NCI-H510A treated with DMSO at 0.1 percent for 48 hours (cell line): ENCODE data around the gene TPRN.

Experiments
- DNase-seq: peaks from one replicate; lab custom pipeline; 2025; lab: John Stamatoyannopoulos, UW

Gene TPRN

GRCh38 chr9:137188490-137189296 lies 11.8 kb downstream of the TPRN start, which contains the start of the genes ANAPC2 and SSNA1:
TSS of gene ANAPC2 (minus strand) at chr9:137188560. CDS start at chr9:137188532, 28 bp downstream.
TSS of gene SSNA1 (plus strand) at chr9:137188676. CDS start at chr9:137188727, 51 bp downstream.
- DNase-seq, result peak; percentile 87

- no peak for DNase-seq
These were observed 12.5 kb downstream of the TPRN start for GRCh38 chr9:137188086-137188489.

- DNase-seq, result no peak
These were observed 13.2 kb downstream of the TPRN start for GRCh38 chr9:137187386-137187785.

- DNase-seq, result no peak
These were observed 14.2 kb downstream of the TPRN start for GRCh38 chr9:137186385-137186784.

DNA sequence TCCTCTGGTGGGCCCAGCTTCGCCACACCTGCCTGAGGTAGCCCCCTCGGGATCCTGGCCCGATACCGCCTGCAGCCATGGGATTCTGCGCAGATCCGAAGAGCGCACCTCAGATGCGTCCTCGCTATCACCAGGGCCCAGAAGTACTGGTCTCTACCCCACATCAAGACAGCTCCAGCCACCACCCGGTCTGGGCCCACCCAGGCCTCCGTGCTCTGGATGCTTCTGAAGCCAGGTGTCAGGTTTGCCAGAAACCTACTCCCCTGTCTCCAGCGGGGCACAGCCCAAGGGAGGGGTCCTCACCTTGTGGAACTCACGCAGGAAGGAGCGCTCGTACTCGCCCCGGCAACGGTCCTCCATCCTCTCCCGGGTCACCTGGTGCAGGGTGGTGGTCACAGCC lies 14.6 kb downstream of the TPRN start:
- DNase-seq, result no peak

GRCh38 chr9:137184881-137185660 lies 15.5 kb downstream of the TPRN start:
- DNase-seq, result no peak

DNA sequence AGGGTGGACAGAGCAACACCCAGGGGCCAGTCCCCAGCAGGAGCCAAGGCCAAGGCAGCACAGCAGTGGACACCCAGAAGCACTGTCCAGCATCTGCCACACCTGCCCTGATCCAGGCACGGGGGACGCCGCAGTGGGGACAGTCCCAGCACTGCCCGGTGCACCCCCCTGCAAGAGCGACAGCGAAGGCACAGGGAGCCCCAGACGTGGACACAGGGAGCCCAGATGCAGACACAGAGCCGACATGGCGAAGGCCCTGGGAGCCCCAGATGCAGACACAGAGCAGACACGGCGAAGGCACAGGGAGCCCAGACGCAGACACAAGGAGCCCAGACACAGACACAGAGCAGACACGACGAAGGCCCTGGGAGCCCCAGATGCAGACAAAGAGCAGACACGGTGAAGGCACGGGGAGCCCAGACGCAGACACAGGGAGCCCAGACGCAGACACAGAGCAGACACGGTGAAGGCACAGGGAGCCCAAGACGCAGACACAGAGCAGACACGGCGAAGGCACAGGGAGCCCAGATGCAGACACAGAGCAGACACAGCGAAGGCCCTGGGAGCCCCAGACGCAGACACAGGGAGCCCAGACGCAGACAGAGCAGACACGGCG lies 16.5 kb downstream of the TPRN start:
- DNase-seq, result no peak

DNA sequence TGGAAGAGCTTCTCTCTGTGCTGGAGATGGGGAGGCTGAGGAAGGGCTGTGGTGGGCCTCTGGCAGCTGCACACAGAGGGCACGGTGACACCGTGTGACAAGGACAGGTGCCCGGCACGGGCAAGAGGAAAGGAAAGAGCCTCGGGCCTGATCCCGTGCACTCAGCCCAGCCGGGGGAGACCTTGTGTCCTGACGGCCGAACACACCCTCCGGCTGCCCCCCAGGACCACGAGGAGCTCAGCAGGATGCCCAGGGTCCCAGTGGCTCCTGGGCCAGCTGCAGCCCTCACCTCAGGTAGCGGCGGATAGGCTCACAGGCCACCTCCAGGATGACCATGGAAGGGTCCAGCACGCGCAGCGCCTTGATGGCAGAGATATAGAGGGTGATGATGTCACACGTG lies 17.7 kb downstream of the TPRN start:
- no peak for DNase-seq

DNA sequence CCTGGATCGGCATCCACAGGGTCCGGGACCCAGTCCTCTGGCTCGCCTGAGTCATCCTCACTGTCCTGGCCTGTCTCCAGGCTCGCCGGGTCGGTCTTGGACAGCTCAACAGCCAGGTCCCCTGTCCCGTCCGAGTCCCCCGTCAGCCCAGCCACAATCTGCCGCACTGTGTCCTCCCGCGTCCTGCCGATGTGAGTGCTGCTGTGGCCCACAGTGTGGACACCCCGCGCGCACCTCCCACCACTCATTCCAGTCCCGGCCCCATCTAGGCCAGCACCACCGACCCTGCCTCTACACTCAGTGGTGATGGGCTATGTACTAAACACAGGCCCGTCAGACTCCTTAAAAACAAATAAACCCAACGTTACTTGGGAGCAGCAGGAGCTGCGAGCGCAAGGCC lies 18.9 kb downstream of the TPRN start:
- DNase-seq, result no peak

DNA sequence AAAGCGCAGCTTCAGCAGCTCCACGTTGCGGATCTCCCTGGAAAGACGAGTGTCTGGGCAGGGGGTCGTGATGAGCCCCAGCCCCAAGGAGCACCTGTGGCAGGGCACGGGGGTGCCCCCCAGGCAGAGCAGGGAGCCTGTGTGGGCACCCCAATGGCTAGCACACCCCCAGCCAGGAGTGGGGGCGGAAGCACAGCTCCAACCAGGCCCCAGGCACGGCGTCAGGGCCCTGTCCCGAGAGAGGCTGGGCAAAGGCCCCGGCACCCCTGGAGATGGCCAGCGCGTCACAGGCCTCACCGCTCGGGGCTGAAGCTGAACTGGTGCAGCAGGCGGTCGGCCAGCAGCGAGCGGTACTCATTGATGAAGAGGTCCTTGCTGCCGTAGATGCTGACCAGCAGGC lies 20.1 kb downstream of the TPRN start:
- DNase-seq, result no peak

- no peak for DNase-seq
These were observed 20.8 kb downstream of the TPRN start for GRCh38 chr9:137179761-137180160.

- DNase-seq, result no peak
These were observed 21.5 kb downstream of the TPRN start for GRCh38 chr9:137178939-137179630.

GRCh38 chr9:137178201-137178938 lies 22.2 kb downstream of the TPRN start:
- DNase-seq, result no peak

DNA sequence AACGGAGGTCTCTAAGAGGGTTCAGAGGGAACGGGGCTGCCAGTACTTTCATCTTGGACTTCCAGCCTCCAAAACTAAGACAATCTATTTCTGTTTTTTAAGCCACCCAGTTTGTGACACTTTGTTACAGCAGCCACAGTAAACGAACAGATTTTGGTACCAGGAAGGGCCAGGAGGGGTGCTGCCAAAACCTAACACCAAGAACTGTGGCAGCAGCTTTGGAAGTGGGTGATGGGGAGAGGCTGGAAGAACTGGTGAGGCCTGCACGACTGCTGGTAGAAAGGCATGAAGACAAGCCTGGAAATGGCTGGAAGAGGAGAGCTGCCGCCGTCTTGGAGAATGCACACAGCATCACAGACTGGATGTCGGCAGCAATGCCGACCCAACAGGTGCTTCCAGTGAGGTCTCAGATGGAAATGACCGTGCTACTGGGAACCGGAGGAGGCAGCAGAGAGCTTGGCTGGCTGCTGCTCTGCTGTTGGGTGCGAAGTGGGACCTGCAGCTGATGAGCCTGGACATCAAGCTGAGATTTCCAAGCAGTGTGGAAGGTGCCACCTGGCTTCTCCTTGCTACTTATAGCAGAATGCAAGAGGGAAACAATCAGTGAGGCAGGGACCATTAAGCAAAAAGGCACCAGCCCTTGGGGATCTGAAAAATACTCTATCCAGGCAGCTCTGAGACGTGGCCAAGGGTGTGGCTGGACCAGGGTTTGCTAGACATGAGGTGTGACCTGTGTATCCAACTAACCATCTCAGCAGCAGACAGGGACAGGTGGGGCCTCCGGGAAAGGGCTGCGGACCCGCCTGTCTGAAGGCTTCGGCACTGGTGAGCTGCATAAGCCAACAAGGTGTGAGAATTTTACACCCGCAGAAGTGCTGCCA lies 24.0 kb downstream of the TPRN start:
- peak; percentile 52 for DNase-seq

DNA sequence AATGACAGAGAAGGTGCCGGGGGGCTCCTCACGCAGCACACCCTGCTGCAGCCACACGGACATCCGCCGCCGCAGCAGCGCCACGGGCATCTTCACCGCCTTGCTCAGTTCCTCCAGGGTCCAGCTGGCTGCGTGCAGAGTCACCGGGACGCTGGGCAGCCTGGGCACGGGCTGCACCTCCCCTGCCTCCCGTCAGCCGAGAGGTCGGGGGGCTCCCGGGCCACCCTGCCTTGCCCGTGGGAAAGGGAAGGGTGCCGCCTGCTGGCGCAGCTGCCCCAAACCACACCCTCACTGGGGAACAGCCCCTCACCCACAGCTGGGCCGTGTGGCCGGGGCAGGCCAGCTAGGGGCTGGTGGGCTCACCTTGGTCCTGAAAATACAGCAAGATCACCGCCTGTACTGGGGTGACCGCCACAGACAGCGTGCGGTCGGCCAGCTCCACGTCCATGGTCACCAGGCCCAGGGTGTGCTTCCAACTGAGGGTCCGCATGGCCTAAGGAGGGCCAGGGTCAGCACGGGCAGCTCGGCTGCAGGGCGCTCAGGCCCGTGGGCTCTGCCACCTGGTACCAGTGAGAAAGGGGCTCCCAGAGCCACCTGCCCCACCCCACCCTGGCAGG lies 25.1 kb downstream of the TPRN start:
- DNase-seq, result no peak

- DNase-seq, result no peak
These were observed 25.7 kb downstream of the TPRN start for GRCh38 chr9:137174722-137175293.

DNA sequence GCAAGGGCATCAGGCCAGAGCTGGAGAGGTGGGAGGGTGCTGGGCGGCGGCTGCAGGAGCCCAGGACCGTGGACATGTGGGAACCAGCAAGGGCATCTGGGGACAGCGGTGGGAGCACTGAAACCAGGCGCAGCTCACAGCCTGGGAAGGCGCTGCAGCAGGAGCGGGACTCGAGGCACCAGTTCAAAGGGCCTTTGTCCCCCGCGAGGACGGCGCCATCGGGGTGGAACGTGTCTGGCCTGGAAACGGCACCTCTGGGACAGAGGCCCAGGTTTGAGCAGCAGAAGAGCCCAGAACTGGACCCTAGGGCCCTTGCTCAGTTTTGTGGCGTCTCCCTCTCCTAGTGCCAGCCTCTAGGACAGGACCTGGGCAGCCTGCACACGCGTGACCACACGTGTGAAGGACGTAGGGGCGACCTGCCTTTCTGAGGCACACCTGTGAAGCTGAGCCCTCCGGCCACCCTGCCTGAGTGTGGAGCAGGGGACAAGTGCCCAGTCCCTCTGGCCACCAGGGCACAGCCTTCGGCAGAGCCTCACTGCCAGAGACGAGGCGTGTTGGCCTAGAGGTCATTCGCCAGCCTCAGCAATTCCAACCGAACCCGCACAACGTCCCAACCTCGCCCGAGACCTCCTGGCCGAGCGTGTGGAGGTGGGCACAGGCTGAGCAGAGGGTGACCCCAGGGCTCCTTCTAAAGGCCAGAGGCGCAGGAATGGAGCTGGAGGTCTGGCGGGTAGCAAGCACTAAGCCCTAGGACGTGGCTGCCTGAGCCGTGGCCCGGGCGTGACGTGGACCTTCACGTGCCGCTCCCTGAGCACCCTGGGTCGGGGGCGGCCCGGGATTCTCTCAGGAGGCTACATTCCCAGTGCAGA lies 26.5 kb downstream of the TPRN start:
- DNase-seq, result no peak
